ENCODE data around the gene GNAO1.

GRCh38 chr16:56163089-56163488, 28.2 kb upstream of the GNAO1 start:
- TF ChIP-seq GATA2 (IDR thresholded peaks at IDR 0.05; ENCODE audit: low read depth, low read length) (no peak), GATA3 (IDR thresholded peaks at IDR 0.05; ENCODE audit: low read depth, low read length) (no peak)
